H1 (cell line): ENCODE measurements around the gene SLITRK1. TPM values are rescaled to one million over a fixed set of nuclear protein-coding genes. Genes with fewer than 3 reads are reported as not detected.

ENCODE experiments used
- CBX8 ChIP-seq: fragments of 300-800, 300-1000 bp; sonication (generic); IDR thresholded peaks from 2 replicates; pipeline ENCODE4 v1.7.1; 2016; ENCODE audit warnings: low read depth, low read length, borderline replicate concordance
- CTBP2 ChIP-seq: IDR thresholded peaks from 2 replicates; pipeline ENCODE4 v1.7.0; 2011; ENCODE audit warnings: borderline replicate concordance, mild to moderate bottlenecking, moderate library complexity, mixed read lengths, low read length; ENCODE audit not compliant: insufficient read depth, insufficient read length
- CTCF ChIP-seq, 3 experiments: IDR thresholded peaks; 1 replicate in 2 of 3; 2 replicates in 1 of 3; pipeline versions ENCODE4 v1.5.1 to v1.6.1; 2011; ENCODE audit warnings: low read length in 3 of 3, mild to moderate bottlenecking in 3 of 3, inconsistent platforms in 2 of 3, low read depth in 1 of 3, moderate library complexity in 1 of 3; ENCODE audit not compliant: insufficient read depth in 1 of 3; ENCODE audit errors: control extremely low read depth in 1 of 3
- EGR1 ChIP-seq: IDR thresholded peaks from 2 replicates; pipeline ENCODE4 v1.6.1; 2011; ENCODE audit warnings: low read depth, low read length, borderline replicate concordance
- EP300 ChIP-seq, 2 experiments: IDR thresholded peaks; 1 replicate in 1 of 2; 2 replicates in 1 of 2; pipeline ENCODE4 v1.6.1; 2011 to 2012; ENCODE audit warnings: low read depth in 2 of 2, low read length in 2 of 2, mild to moderate bottlenecking in 2 of 2, borderline replicate concordance in 1 of 2, inconsistent platforms in 1 of 2, moderate library complexity in 1 of 2
- GTF2F1 ChIP-seq: IDR thresholded peaks from 2 replicates; pipeline ENCODE4 v1.6.1; 2012; ENCODE audit warnings: low read depth, low read length, improper control_type of control experiment, borderline replicate concordance
- JUN ChIP-seq: IDR thresholded peaks from 2 replicates; pipeline ENCODE4 v1.6.1; 2011; ENCODE audit warnings: low read depth, mild to moderate bottlenecking, improper control_type of control experiment, low read length
- JUND ChIP-seq: IDR thresholded peaks from 2 replicates; pipeline ENCODE4 v1.6.1; 2011; ENCODE audit warnings: mild to moderate bottlenecking, improper control_type of control experiment, low read length
- KDM5A ChIP-seq: fragments of 200-600 bp; IDR thresholded peaks from 2 replicates; pipeline ENCODE4 v1.7.1; 2012; ENCODE audit warnings: mild to moderate bottlenecking, low read length, inconsistent platforms, mixed read lengths
- NANOG ChIP-seq: IDR thresholded peaks from 2 replicates; pipeline ENCODE4 v1.6.1; 2011; ENCODE audit warnings: low read length, low read depth, mild to moderate bottlenecking, inconsistent platforms; ENCODE audit not compliant: insufficient read depth, poor library complexity, severe bottlenecking
- POLR2AphosphoS5 ChIP-seq: IDR thresholded peaks from 2 replicates; pipeline ENCODE4 v1.6.1; 2011; ENCODE audit warnings: low read depth, low read length
- RAD21 ChIP-seq, 2 experiments: IDR thresholded peaks in 1 of 2; conservative IDR thresholded peaks in 1 of 2; 2 replicates each; pipeline ENCODE4 v1.6.1; 2011; ENCODE audit warnings: low read depth in 2 of 2, low read length in 2 of 2, improper control_type of control experiment in 1 of 2, inconsistent platforms in 1 of 2, mild to moderate bottlenecking in 1 of 2, moderate library complexity in 1 of 2
- RBBP5 ChIP-seq: IDR thresholded peaks from 2 replicates; pipeline ENCODE4 v1.7.1; 2012; ENCODE audit warnings: low read depth, mild to moderate bottlenecking, inconsistent platforms, low read length, moderate library complexity, borderline replicate concordance
- SIX5 ChIP-seq: IDR thresholded peaks from 2 replicates; pipeline ENCODE4 v1.6.1; 2011; ENCODE audit warnings: mild to moderate bottlenecking, low read depth, low read length
- SP1 ChIP-seq: IDR thresholded peaks from 2 replicates; pipeline ENCODE4 v1.6.1; 2011; ENCODE audit warnings: low read depth, low read length
- SP4 ChIP-seq: IDR thresholded peaks from 2 replicates; pipeline ENCODE4 v1.6.1; 2012; ENCODE audit warnings: low read length, inconsistent platforms
- TCF12 ChIP-seq: IDR thresholded peaks from 2 replicates; pipeline ENCODE4 v1.6.1; 2011; ENCODE audit warnings: low read depth, mild to moderate bottlenecking, low read length
- TEAD4 ChIP-seq: IDR thresholded peaks from 2 replicates; pipeline ENCODE4 v1.6.1; 2012; ENCODE audit warnings: low read depth, low read length, inconsistent platforms, mixed read lengths
- ZNF274 ChIP-seq: IDR thresholded peaks from 2 replicates; pipeline ENCODE4 v1.7.0; 2012; ENCODE audit warnings: low read length, borderline replicate concordance; ENCODE audit errors: extremely low read depth
- polyA plus RNA-seq, 7 experiments: library from polyadenylated mRNA; depleted of rRNA in 3 of 7; stranded (reverse) in 5 of 7; unstranded in 2 of 7; fragments of >200 nt in 5 of 7; fragments of 200-250 nt in 2 of 7; gene quantifications; 1 replicate in 5 of 7; 2 replicates in 1 of 7; 4 replicates in 1 of 7; pipeline versions ENCODE4 v1.2.1 to v1.2.3, GENCODE V29; 2011 to 2013; ENCODE audit warnings: missing spikeins in 2 of 7, mixed read lengths in 2 of 7
- total RNA-seq: library from RNA; stranded (reverse); fragmentation: NEBNext Ultra II Directional; extraction: Animal tissue kit (Norgen Biotek cat#: 25700); gene quantifications from 2 replicates; pipeline ENCODE4 v1.2.1, GENCODE V29; 2021

SLITRK1 gene
- total and polyA plus RNA-seq, 2 of the 8 experiments (the other 6 are each of a cell fraction or from before 2014, with no cell fraction given), result 3.4 to 4.2 TPM

- TF ChIP-seq CTCF (IDR thresholded peaks at IDR 0.05; ENCODE audit: control extremely low read depth in 1 of 3, insufficient read depth in 1 of 3, low read depth in 1 of 3, low read length in 3 of 3) (peak in 1 of 3 experiments; percentile 15; a peak in 1 of 4 replicates), CBX8 (no peak), SP4 (no peak), GTF2F1 (no peak), RBBP5 (no peak), KDM5A (no peak), ZNF274 (no peak), EP300 (IDR thresholded peaks at IDR 0.05; ENCODE audit: borderline replicate concordance in 1 of 2, low read depth in 2 of 2, low read length in 2 of 2) (no peak), RAD21 (IDR thresholded peaks at IDR 0.05 in 1 of 2, conservative IDR thresholded peaks at IDR 0.05 in 1 of 2; ENCODE audit: low read depth in 2 of 2, low read length in 2 of 2) (peak; percentile 37 to 40; a peak in 2 of 4 replicates), TEAD4 (0 out of 2 replicates have a peak, but pooled peaks have one; percentile 57), JUND (no peak), SIX5 (no peak), SP1 (no peak), NANOG (no peak), EGR1 (no peak), CTBP2 (no peak), TCF12 (no peak), POLR2AphosphoS5 (no peak), JUN (no peak)
Measured at GRCh38 chr13:83890358-83890757, 8.1 kb upstream of the SLITRK1 start (continued).
